AML-193 (cell line): ENCODE results near the gene CPM.
A peak's percentile ranks its signal among the peaks of the same experiment; 100 is the strongest.

ENCODE experiments used
- DNase-seq, 2 experiments: peaks; one replicate each; lab custom pipeline; 2025; lab: John Stamatoyannopoulos, UW

CPM gene

DNA sequence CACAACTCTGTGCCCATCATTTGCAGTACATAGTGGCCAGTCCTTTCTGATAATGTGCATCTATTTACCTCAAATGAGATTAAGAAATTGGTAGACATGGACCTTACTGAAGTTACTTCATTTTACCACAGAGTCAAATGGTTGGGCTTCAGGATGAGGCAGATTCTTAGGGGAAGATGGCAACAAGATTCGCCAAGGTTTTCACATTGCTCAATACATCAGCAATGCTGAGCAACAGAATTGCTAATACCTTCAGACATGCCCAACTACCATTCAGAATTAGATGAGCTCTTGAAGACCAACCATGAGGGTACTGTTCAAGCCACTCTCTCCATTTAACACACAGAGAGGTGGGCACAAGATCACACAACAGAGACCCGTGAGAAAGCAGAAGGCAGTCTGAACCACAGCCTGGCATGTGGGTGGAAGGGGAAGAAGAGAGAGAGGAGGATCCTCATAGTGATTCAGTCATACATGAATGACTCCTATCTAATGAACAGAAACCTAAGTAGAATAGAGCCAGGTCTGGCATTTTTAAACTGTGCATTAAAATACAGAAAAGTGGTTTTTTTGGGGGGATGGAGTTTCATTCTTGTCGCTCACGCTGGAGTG lies 28.5 kb downstream of the CPM start:
- peak in 1 of 2 experiments; percentile 9 for DNase-seq

DNA sequence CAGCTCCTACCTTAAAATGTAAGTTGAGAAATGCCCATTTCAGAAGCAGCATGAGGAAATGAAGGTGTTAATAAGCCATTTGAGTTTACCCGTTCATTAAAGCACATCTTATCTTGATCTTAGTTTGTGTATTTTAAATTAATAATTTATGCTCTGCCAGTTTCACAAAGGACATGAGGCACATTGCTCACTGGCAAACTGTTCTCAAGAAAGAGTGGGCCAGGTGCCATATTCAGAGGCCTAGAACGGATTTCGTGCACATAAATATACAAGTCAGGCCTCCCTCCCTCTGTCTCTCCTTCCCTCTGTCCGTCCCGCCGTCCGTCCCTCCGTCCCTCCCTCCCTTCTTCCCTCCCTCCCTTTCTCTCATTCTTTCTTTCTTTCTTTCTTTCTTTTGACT lies 29.5 kb downstream of the CPM start:
- no peak for DNase-seq

DNA sequence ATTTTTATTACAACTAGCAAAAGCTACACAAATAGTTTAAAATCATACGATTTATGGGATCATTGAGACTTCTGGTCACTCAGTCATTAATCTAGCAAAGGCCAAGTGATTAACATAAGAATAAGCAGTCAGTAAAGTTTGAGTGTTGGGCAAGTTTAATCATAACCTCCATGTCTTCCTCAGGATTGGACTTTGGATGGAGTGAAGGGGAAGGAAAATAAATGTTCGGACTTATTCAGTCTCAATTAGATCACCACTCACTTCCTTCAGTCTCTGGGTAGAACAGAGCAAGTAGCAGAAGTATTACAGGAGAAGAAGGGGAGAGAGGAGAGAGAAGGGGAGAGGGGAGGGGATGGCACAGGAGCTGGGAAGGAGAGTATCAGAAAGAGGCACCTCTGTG lies 31.4 kb downstream of the CPM start:
- DNase-seq, result no peak

DNA sequence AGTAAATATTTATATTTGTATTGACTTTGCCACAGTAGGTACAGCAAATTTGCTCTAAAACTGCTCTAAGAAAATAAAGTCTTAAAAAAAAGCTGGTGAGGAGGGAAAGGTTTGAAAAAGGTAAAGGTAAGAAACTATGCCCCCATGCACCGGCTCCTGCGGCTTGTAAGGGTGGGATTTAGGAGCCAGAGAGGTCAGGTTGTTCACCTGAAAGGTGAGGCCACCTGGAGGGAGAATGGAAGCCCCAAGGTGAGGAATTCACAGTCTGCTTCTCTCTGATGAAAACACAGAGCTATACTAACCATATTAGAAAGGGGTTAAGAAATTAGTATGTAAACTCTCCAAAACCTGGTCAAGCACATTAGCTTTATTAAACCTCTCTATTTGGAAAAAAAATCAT lies 31.8 kb downstream of the CPM start:
- DNase-seq, result no peak

DNA sequence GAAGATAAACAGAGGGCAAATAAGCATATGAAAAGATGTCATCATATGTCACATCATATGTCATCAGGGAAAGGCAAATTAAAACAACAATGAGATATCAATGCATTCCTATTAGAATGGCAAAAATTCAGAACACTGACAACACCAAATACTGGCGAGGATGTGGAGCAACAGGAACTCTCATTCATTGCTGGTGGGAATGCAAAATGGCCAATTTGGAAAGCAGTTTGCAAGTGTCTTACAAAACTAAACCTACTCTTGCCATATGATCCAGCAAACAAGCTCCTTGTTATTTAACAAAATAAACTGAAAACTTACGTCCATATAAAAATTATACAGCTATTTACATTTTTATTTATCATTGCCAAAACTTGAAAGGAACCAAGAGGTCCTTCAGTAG lies 32.7 kb downstream of the CPM start:
- DNase-seq, result no peak

DNA sequence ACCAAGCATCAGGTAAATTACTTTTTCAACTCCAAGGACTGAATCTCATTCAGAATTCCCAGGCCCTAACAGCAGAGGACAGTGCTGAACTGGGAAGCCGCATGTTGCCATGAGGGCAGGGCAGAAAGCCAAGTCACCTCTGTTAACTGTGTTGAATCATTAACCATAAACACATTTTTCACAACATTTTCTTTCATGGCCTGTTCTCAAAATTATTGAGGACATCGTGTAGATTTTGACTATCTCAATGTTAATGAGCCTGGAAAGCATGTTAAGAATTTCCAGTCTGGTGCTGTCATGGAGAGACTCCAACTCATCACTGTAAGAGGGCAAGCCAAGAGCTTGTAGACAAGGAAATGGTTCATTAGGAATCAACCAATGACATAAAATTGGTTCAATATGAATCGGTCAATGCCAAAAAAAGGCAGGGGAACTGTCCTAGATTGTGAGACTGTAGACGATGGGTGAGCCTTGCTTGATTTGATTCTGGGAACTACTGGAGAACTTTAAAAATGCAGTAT lies 33.7 kb downstream of the CPM start:
- no peak for DNase-seq

DNA sequence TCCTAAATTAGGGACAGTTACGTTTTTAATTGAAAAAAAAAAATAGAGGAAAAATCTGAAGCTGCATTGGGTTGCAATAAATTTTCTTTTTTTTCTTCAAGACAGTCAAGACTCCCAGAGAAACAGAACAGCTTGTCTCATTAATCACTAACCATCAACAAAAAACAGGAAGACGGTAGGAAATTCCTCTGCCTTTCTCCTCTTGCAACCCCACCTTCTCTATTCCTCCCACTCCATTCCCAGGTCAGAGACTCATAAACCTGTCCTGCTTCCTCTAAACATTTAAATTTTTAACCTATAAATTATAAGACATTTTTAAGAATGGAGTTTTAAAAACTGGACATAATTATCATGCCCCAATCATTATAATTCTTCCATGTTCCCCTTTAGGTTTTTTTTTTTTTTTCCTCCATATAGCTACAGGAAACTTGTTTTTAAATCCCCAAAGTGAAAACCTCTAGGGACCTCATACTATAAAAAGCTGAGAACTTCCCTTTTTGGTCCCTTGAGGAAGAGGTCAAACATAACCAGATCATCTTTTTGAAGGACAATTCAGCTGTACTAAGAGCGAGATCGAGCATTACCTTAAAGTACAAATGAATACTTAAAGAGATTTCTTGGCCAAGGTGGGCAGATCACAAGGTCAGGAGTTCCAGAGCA lies 36.0 kb downstream of the CPM start:
- no peak for DNase-seq

DNA sequence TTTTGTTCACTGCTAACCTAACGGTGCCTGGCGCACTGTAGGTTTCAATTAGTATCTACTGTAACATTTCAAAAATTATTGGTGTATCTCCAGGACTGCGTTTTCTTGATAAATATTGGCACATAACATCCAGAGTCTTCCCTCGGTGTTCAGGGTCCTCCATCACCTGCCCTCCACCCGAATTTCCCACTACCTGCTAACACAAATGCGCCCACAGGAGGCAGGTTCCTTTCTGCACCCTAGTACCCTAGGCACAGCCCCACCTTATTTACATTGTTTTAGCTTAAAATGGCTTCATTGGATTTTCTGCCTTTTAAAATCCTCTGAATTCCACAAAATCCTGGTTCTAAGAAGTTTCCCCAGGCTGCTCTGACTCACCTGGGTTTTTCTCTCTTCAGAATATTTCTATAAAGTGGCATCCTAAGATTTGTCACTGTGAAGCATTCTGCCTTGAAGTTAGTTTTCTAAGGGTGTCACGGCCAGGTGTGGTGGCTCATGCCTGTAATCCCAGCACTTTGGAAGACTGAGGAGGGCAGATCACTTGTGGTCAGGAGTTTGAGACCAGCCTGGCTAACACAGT lies 38.6 kb downstream of the CPM start:
- DNase-seq, result no peak

DNA sequence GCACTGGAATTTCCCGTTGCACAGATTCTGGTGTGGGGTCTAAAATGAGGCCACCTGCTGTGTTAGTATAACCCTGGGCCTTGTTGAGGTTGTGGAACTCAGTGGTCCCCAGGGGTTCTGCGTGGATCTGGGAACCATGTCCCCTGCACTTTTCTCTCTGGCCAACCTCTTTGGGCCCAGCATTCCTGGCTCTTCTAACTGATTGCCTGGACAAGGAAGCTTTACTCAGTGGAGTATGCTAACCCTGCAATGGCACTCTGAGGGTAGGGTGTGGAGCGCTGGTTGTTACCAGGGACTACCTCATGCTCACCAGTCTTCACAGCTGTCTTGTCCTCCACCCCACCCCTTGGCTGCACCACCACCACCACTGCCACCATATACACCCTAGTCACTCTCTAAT lies 39.2 kb downstream of the CPM start:
- DNase-seq, result no peak

DNA sequence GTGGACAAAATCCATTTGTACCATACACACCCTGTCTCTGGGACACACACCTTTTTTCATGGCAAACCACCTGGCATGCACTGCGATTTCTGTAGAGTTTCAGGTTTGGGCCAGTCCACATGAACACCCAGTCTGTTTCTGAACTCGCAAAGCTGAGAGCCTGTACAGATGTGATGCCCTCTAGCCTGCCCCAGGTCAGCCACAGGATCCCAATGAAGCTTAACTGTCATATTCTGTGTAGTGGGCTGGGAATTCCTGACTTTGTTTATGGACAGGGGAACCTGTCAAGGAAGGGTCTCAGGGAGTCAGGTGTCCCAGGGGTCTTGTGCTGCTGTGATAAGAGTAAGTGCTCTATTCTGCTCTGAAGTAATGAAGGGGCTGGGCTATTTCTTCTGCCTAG lies 39.8 kb downstream of the CPM start:
- DNase-seq, result no peak

DNA sequence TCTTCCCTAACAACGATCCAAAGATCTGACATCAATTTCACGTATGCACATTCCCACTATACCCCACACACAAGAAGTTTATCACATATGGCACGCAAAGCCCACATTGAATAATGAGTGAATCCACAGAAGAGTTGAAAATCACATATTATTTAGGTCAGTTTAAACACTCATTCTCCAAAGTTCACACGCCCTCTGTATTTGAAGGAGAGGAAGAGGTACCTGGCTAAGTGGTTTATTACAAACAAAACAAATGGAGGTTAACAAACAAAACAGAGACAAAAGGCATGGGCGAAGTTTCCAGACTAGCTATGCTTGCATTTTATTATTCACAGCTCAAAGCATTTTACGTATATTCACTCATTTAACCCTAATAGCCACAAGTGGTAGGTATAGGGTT lies 41.8 kb downstream of the CPM start:
- no peak for DNase-seq

DNA sequence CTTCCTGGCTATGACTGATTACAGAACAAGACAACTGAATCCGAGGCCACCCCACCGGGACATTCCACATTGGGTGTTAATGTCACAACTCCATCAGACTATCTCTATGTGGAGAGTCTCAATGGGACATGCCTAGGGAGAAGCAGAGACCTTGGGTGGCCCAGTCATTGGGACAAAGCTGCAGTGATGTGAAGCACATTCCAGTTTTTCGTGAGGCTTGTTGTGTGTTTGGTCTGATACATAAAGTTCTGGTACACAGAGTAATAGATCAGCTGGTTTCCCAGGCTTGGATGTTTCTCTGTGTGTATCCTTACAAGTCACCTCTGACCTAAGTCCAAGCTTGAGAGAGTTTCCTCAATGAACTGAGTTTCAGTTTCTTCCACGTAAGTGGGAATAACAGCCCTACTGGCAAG lies 42.3 kb downstream of the CPM start:
- DNase-seq, result no peak

DNA sequence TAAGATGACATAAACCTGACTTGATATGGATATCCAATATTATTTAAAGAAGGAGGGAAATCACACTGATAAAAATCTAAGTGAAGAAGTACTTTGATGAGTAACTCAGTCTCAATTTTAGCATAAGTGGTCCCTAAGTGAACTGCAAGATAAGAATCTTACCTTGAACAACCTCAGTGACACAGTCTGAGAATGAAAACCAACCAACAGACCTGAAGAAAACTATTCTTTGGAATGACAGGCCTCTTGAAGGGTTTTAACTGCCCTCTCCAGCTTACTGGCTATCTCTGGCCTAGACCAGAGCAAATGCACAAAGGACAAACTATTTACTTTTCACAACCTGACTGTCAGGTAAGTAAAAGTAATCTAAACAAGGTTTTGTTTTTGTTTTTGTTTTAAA lies 44.7 kb downstream of the CPM start:
- DNase-seq, result no peak

DNA sequence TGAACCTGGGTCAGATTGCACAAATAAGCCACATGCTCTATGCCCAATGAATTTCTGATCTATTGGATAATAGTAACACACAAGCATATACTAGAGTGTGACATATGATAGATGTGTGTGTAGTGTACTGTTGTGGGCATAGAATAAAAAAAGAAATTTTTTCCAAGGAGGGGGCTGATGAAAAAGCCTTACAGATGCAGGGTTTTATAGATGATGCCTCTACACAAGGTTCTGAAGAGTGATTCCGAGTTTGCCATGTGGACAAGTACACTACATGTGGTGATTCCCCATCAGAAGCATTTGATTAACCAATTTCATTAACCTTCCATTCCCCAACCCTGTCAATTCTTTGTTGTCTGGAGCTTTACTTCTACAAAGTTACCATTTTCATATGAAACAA lies 45.3 kb downstream of the CPM start:
- no peak for DNase-seq

DNA sequence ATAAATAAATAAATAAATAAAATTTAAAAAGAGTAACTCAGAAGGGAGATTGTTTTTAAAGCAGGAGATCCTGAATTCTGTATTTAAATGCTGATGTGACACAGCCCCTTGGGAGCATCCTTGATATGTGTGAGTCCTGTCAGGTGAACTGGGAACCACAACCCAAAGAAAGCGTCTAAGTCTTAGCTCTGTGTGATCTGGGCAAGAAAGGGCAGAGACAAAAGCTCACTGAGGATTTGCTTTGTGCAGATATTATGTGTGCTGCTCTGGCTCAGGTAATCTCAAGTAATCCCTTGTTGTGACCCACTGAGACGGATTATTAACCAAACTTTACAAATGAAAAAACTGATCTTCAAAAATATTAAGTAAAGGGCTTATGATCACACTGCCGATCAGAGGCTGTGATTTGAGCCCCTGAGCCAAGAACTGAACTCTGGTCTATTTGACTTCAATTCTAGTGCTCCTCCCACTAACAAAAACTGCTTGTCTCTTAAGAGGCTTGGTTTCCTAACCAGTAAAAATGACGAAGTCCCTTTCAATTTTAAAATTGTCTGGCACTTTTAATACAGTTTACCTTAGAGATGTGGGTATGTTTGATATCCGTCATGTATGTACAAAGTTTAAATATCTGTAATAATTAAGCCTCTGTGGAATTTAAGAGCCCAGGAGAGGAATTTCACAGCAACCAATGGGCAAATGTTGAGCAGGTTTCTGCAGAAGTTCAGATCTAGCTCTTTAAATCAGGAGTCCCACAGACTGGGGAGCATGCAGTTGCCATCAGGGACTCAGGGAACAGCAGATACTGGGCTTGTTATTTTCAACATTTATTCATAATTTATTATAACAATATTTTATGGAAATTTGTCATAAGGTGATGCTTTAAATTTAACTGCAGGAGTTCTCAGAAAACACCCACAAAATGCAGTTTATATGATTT lies 46.1 kb downstream of the CPM start:
- DNase-seq, result no peak

DNA sequence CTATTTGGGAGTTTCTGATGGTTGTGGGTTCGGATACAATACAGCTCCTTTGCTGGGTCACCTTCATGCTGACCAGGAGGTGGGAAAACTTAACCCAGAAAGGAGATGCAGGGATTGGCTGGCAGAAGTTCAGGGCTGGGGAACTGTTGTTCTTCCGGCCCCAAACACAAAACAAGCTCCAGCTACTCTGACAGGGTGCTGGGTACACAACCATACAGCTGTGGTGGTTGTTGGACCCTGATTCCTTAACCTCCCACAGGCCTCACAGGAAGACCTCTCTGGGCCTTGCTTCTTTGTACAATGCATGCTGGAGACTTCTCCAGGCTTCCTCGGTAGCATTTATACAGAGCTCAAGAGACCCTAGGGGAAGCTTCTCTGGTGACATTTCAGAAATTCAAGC lies 47.6 kb downstream of the CPM start:
- DNase-seq, result no peak

DNA sequence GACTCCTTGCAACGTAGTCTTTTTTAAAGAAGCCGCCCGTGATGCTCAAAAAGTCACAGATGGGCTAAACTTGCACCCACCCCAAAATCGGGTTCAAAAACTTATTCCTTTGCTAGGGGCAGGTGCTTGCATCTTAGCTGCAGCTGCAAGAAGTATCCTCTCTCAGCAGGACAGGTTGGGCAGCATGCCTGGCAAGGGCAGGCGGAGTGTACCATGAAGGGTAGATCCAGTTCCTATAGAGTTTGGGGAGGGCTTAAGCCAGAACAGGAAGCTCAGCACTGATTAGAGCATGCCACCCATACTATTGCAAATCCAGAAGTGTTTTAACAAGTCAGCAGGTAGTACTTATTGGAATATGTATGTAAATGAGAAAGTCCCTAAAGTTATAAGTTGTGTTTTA lies 48.7 kb downstream of the CPM start:
- DNase-seq, result no peak

DNA sequence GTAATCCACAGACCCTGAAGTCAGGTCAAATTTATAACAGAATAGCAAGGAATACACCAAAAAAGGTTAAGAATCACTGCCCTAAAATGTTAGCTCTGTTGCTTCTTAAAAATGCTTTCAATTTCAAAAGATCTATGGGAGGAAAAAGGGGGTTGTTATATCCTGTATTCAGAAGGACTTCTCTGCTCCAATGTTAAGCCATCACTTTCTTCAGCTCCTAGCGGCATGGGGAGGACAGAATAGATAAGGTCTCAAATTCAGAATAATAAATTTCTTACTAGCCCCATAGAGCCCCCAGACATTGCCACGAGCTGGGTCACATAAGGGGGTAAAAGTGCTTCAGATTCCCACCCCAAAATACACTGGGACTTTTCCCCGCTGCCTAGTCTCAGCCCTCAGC lies 49.8 kb downstream of the CPM start:
- no peak for DNase-seq

DNA sequence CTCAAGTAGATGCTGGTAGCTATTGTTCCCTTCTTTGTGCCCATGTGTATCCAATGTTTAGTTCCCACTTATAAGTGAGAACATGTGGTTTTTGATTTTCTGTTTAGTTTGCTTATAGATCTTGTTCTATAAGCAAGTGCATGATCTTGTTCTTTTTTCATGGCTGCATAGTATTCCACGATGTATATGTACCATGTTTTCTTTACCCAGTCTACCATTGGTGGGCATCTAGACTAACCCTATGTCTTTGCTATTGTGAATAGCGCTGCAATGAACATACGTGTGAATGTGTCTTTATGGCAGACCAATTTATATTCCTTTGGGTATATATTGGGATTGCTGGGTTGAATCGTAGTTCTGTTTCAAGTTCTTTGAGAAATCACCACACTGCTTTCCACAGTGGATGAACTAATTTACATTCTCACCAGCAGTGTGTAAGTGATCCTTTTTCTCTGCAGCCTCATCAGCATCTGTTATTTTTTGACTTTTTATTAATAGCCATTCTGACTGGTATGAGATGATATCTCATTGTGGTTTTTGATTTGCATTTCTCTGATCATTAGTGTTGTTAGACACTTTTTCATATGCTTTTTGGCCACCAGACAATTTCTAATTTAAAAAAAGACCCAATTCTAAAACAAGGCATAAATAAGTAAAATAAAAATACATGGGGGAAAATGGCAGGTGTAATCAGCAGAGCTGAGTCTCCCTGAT lies 50.6 kb downstream of the CPM start:
- DNase-seq, result no peak

DNA sequence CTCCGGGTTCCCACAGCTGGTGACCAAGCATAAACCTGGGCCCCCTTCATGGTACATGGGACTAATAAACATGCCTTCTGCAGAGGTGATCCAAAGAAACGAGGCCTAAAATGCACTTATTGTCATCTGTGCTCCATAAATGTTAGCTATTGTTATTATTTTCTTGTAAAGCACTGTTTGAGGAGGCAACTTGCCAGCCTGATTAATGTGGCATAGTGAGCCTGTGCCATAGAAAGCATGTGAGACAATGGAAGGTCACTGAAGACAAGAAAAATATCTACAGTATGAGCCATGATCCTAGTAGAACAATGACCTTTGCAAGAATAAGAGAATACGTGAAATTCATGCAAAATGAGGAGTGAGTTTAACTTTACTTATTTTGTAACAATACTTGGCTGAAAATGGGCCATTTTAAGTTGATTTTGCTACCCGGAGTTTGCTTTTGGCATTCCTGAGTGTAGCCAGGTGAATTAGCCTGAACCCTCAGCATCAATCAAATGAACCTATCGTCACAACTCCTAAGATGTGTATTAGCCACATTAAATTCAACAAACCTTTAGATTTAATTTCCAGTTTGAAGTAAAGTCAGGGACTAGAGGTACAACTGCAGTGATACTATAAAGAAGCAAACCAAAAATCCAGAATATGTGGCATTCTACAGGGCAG lies 52.2 kb downstream of the CPM start:
- DNase-seq, result no peak

DNA sequence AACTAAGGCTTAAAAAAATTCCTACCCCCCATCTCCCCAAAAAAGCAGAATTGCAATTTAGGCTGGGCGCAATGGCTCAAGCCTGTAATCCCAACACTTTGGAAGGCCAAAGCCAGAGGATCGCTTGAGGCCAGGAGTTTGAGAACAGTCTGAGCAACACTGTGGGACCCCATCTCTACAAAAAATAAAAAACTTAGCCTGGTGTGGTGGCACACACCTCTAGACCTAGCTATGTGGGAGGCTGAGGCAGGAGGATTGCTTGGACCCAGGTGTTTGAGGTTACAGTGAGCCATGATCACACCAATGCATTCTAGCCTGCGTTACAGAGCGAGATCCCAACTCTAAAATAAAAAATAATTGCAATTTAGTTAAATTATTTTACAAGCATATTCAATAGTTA lies 54.1 kb downstream of the CPM start:
- no peak for DNase-seq
